Glutamatergic neuron (in vitro differentiated cells): ENCODE results near the gene ELOVL6. TPM values are rescaled to one million over a fixed set of nuclear protein-coding genes. Genes with fewer than 3 reads are reported as not detected.

Source experiments
- DNase-seq: peaks from one replicate; pipeline ENCODE4 v3.0.0; 2022
- H3K27ac Mint-ChIP-seq: one replicate; pipeline ENCODE4 v1.8.0; 2020; ENCODE audit warnings: mild to moderate bottlenecking, mixed read lengths, inconsistent platforms; ENCODE audit not compliant: unreplicated experiment
- H3K27me3 Mint-ChIP-seq: one replicate; pipeline ENCODE4 v1.8.0; 2020; ENCODE audit warnings: mild to moderate bottlenecking, moderate library complexity, mixed read lengths, inconsistent platforms; ENCODE audit not compliant: unreplicated experiment
- H3K36me3 Mint-ChIP-seq: one replicate; pipeline ENCODE4 v1.8.0; 2020; ENCODE audit warnings: mild to moderate bottlenecking, mixed read lengths, inconsistent platforms; ENCODE audit not compliant: unreplicated experiment
- H3K4me1 Mint-ChIP-seq: one replicate; pipeline ENCODE4 v1.8.0; 2020; ENCODE audit warnings: mild to moderate bottlenecking, low read depth, mixed read lengths, inconsistent platforms; ENCODE audit not compliant: unreplicated experiment
- H3K4me3 Mint-ChIP-seq: one replicate; pipeline ENCODE4 v1.8.0; 2020; ENCODE audit warnings: mild to moderate bottlenecking, mixed read lengths, inconsistent platforms; ENCODE audit not compliant: unreplicated experiment
- H3K9me3 Mint-ChIP-seq: one replicate; pipeline ENCODE4 v1.8.0; 2020; ENCODE audit warnings: mild to moderate bottlenecking, moderate library complexity, mixed read lengths, inconsistent platforms; ENCODE audit not compliant: unreplicated experiment
- CTCF ChIP-seq: fragments of 200-600 bp; sonication (generic); IDR thresholded peaks from one replicate; pipeline ENCODE4 v1.5.0; 2021; ENCODE audit not compliant: partially characterized antibody, unreplicated experiment
- total RNA-seq: library from RNA; stranded (reverse); fragmentation: NEBNext Ultra II Directional; extraction: Animal tissue kit (Norgen Biotek cat#: 25700); gene quantifications from one replicate; pipeline ENCODE4 v1.2.1, GENCODE V29; 2021; ENCODE audit not compliant: unreplicated experiment

ELOVL6 gene
- total RNA-seq, 1 donor from 2014 or later = 60.1 TPM

- H3K4me1 Mint-ChIP-seq = peaks cover 15% of the 10 kb centered on the region
- no peak overlapping the region for H3K27ac Mint-ChIP-seq
- no peak overlapping the region for H3K4me3 Mint-ChIP-seq
- H3K36me3 Mint-ChIP-seq = no peaks in the 10 kb centered on the region
- no peaks in the 10 kb centered on the region for H3K27me3 Mint-ChIP-seq
- DNase-seq = no peak
- H3K9me3 Mint-ChIP-seq = peaks cover 2% of the 10 kb centered on the region
- TF ChIP-seq CTCF = no peak
Observed at GRCh38 chr4:110183058-110183457, 15.4 kb downstream of the ELOVL6 start.

GRCh38 chr4:110181890-110182289 is 16.5 kb downstream of the ELOVL6 start:
- Mint-ChIP-seq H3K27me3 (no peaks in the 10 kb centered on the region), H3K27ac (no peak overlapping the region), H3K36me3 (no peaks in the 10 kb centered on the region), H3K9me3 (peaks cover 2% of the 10 kb centered on the region), H3K4me1 (peaks cover 15% of the 10 kb centered on the region), H3K4me3 (no peak overlapping the region)
- DNase-seq = no peak
- no peak for TF ChIP-seq CTCF

GRCh38 chr4:110175634-110176033 is 22.8 kb downstream of the ELOVL6 start:
- TF ChIP-seq CTCF = no peak
- H3K27me3 Mint-ChIP-seq = no peaks in the 10 kb centered on the region
- no peaks in the 10 kb centered on the region for H3K4me1 Mint-ChIP-seq
- DNase-seq = no peak
- peaks cover 2% of the 10 kb centered on the region for H3K9me3 Mint-ChIP-seq
- H3K36me3 Mint-ChIP-seq = no peaks in the 10 kb centered on the region
- H3K4me3 Mint-ChIP-seq = no peak overlapping the region
- no peak overlapping the region for H3K27ac Mint-ChIP-seq

GRCh38 chr4:110172972-110173371 is 25.4 kb downstream of the ELOVL6 start:
- no peaks in the 10 kb centered on the region for H3K9me3 Mint-ChIP-seq
- no peak for TF ChIP-seq CTCF
- no peaks in the 10 kb centered on the region for H3K27me3 Mint-ChIP-seq
- H3K36me3 Mint-ChIP-seq = no peaks in the 10 kb centered on the region
- no peak overlapping the region for H3K4me3 Mint-ChIP-seq
- DNase-seq = no peak
- H3K27ac Mint-ChIP-seq = no peak overlapping the region
- H3K4me1 Mint-ChIP-seq = no peaks in the 10 kb centered on the region

- no peaks in the 10 kb centered on the region for H3K36me3 Mint-ChIP-seq
- no peak for TF ChIP-seq CTCF
- no peak overlapping the region for H3K27ac Mint-ChIP-seq
- H3K4me3 Mint-ChIP-seq = no peak overlapping the region
- no peak for DNase-seq
- no peaks in the 10 kb centered on the region for H3K9me3 Mint-ChIP-seq
- no peaks in the 10 kb centered on the region for H3K27me3 Mint-ChIP-seq
- H3K4me1 Mint-ChIP-seq = peaks cover under 1% of the 10 kb centered on the region
Observed at GRCh38 chr4:110171971-110172370, 26.4 kb downstream of the ELOVL6 start.
